HG03095 (cell line): Measurements from ENCODE around the gene KCNK13.
"Not testable (repeated sequence)": the region's sequence is repeated elsewhere in the genome, so short reads cannot be mapped to it uniquely, and the experiment has no call there.

ENCODE experiments used
- ATAC-seq: cut with Tn5 transposase; IDR thresholded peaks from one replicate; pipeline ENCODE4 v1.9.1; 2021; ENCODE audit warnings: moderate library complexity; ENCODE audit not compliant: unreplicated experiment

The KCNK13 gene

GRCh38 chr14:90061685-90062126, at the start of gene KCNK13:
KCNK13 (plus strand) TSS chr14:90061994; CDS start chr14:90062206, 212 bp downstream.
- ATAC-seq, result no peak

- ATAC-seq, result no peak
Measured at GRCh38 chr14:90017371-90017770, 44.4 kb upstream of the KCNK13 start.

GRCh38 chr14:90019824-90020523, 41.8 kb upstream of the KCNK13 start:
- ATAC-seq, result no peak

GRCh38 chr14:90023176-90023896, 38.5 kb upstream of the KCNK13 start:
- no peak for ATAC-seq

- ATAC-seq, result no peak
Measured at GRCh38 chr14:90024910-90025309, 36.9 kb upstream of the KCNK13 start.

GRCh38 chr14:90026608-90027007, 35.2 kb upstream of the KCNK13 start:
- not testable (repeated sequence) for ATAC-seq

- no peak for ATAC-seq
Measured at GRCh38 chr14:90027842-90028241, 34.0 kb upstream of the KCNK13 start.

GRCh38 chr14:90034156-90034555, 27.6 kb upstream of the KCNK13 start:
- ATAC-seq, result no peak

GRCh38 chr14:90034835-90035525, 26.8 kb upstream of the KCNK13 start:
- ATAC-seq, result no peak

GRCh38 chr14:90039253-90040010, 22.4 kb upstream of the KCNK13 start:
- ATAC-seq, result no peak

GRCh38 chr14:90040411-90040810, 21.4 kb upstream of the KCNK13 start:
- no peak for ATAC-seq

- ATAC-seq, result no peak
Measured at GRCh38 chr14:90042496-90043252, 19.1 kb upstream of the KCNK13 start.

GRCh38 chr14:90045616-90046015, 16.2 kb upstream of the KCNK13 start:
- ATAC-seq, result no peak

GRCh38 chr14:90049390-90049789, 12.4 kb upstream of the KCNK13 start:
- ATAC-seq, result no peak

- no peak for ATAC-seq
Measured at GRCh38 chr14:90050271-90050670, 11.5 kb upstream of the KCNK13 start.

GRCh38 chr14:90053044-90053443, 8.8 kb upstream of the KCNK13 start:
- no peak for ATAC-seq

- no peak for ATAC-seq
Measured at GRCh38 chr14:90054803-90055202, 7.0 kb upstream of the KCNK13 start.

GRCh38 chr14:90056826-90057225, 5.0 kb upstream of the KCNK13 start:
- ATAC-seq, result no peak

GRCh38 chr14:90058876-90059458, 2.8 kb upstream of the KCNK13 start:
- no peak for ATAC-seq
